Left hindlimb (tissue), 1 donor: Measurements from ENCODE around the gene MTRF1L.
"Not testable (repeated sequence)": the region's sequence is repeated elsewhere in the genome, so short reads cannot be mapped to it uniquely, and the experiment has no call there.

ENCODE experiments used
- DNase-seq: peaks from one replicate; pipeline ENCODE4 v3.0.0-alpha.2; 2018

MTRF1L gene

GRCh38 chr6:153001767-153002612, 519 bp downstream of the MTRF1L start:
- DNase-seq = no peak

- DNase-seq = not testable (repeated sequence)
Observed at GRCh38 chr6:153000790-153001189, 1.7 kb downstream of the MTRF1L start.

- no peak for DNase-seq
Observed at GRCh38 chr6:153000243-153000642, 2.3 kb downstream of the MTRF1L start.

GRCh38 chr6:152999538-152999937, 3.0 kb downstream of the MTRF1L start:
- not testable (repeated sequence) for DNase-seq

- DNase-seq = no peak
Observed at GRCh38 chr6:152993847-152994246, 8.7 kb downstream of the MTRF1L start.

GRCh38 chr6:152993431-152993830, 9.1 kb downstream of the MTRF1L start:
- no peak for DNase-seq

GRCh38 chr6:152986978-152987377, 15.5 kb downstream of the MTRF1L start:
- no peak for DNase-seq

- not testable (repeated sequence) for DNase-seq
Observed at GRCh38 chr6:152985300-152985699, 17.2 kb downstream of the MTRF1L start.

- no peak for DNase-seq
Observed at GRCh38 chr6:152984513-152984872, 18.0 kb downstream of the MTRF1L start.

- DNase-seq = peak; percentile 86
Observed at GRCh38 chr6:152983637-152984512, 18.6 kb downstream of the MTRF1L start.

GRCh38 chr6:152982904-152983636, 19.4 kb downstream of the MTRF1L start, which contains the start of gene FBXO5:
Gene FBXO5 (minus strand): TSS chr6:152983041. CDS start chr6:152982959, 82 bp downstream.
- DNase-seq = peak; percentile 99

- DNase-seq = peak; percentile 48
Observed at GRCh38 chr6:152981989-152982903, 20.3 kb downstream of the MTRF1L start.

GRCh38 chr6:152981219-152981618, 21.3 kb downstream of the MTRF1L start:
- DNase-seq = no peak

- no peak for DNase-seq
Observed at GRCh38 chr6:152980656-152981055, 21.9 kb downstream of the MTRF1L start.

GRCh38 chr6:152979116-152979515, 23.4 kb downstream of the MTRF1L start:
- DNase-seq = no peak

GRCh38 chr6:152978058-152978457, 24.5 kb downstream of the MTRF1L start:
- no peak for DNase-seq

GRCh38 chr6:152977556-152977955, 25.0 kb downstream of the MTRF1L start:
- no peak for DNase-seq

GRCh38 chr6:152976749-152977148, 25.8 kb downstream of the MTRF1L start:
- no peak for DNase-seq

GRCh38 chr6:152975204-152975915, 27.1 kb downstream of the MTRF1L start:
- DNase-seq = no peak

GRCh38 chr6:152973916-152974315, 28.6 kb downstream of the MTRF1L start:
- DNase-seq = no peak
